Measurements from ENCODE around the gene TAF4.
"Not testable (repeated sequence)": the region's sequence is repeated elsewhere in the genome, so short reads cannot be mapped to it uniquely, and the experiment has no call there.

The TAF4 gene

DNA sequence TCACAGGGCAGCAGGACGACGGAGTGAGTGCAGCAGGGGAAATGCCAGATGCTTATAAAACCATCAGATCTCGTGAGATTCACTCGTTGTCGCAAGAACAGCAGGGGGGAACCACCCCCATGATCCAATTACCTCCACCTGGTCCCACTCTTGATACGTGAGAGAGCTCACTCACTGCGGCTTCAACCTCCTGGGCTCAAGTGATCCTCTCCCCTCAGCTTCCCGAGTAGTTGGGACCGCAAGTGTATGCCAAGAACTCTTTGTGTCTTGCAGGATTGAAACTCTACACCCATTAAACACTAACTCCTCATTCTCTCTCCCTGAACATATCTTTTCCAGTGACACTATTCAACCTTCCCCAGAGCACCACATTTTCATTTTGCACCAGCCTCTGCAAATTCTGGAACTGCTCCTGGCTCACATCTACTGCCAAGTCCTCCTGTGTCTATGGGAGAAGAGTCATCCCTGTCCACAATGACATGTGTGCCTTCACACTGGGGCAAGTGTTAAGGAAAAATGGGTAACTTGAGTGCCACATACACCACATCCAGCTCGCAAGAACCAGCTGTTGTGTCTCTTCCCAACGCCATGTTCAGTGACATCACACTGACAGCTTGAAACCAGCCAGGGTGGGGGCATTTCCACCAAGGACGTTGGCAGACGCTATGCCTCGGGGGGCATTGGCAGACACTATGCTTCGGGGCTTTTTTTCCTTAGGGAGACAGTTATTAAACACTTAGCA is 14.7 kb upstream of the TAF4 start:
- no peak for DNase-seq

DNA sequence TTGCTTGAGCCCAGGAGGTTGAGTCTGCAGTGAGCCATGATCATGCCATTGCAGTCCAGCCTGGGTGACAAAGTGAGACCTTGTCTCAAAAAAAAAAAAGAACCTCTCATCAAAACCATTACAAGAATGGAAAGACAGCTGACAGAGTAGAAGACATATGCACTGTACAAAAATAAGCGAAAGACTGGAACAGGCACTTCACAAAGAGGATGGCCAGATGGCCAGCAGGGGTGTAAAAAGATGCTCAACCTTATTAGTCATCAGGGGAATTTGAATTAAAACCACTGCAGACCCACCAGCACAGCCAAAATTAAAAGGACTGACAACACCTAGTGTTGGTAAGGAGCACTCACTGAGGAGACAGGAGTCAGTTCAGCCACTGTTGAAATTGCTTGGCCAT is 13.5 kb upstream of the TAF4 start:
- no peak for DNase-seq

DNA sequence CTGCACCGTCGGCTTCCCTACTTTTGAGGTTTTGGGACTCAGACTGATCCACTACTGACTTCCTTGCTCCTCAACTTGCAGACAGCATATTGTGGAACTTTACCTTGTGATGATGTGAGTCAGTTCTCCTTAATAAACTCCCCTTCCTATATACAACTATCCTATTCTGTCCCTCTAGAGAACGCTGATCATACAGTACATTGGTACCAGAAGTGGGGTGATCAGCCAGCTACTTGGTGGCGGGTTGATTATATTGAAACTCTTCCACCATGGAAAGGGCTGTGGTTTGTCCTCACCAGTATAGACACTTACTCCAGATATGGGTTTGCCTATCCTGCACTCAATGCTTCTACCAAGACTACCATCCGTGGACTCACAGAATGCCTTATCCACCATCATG is 7.6 kb upstream of the TAF4 start:
- DNase-seq = no peak

DNA sequence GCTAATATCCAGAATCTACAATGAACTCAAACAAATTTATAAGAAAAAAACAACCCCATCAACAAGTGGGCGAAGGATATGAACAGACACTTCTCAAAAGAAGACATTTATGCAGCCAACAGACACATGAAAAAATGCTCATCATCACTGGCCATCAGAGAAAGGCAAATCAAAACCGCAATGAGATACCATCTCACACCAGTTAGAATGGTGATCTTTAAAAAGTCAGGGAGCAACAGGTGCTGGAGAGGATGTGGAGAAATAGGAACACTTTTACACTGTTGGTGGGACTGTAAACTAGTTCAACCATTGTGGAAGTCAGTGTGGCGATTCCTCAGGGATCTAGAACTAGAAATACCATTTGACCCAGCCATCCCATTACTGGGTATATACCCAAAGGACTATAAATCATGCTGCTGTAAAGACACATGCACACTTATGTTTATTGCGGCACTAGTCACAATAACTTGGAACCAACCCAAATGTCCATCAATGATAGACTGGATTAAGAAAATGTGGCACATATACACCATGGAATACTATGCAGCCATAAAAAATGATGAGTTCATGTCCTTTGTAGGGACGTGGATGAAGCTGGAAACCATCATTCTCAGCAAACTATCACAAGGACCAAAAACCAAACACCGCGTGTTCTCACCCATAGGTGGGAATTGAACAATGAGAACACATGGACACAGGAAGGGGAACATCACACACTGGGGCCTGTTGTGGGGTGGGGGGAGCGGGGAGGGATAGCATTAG is 6.2 kb upstream of the TAF4 start:
- DNase-seq = not testable (repeated sequence)

DNA sequence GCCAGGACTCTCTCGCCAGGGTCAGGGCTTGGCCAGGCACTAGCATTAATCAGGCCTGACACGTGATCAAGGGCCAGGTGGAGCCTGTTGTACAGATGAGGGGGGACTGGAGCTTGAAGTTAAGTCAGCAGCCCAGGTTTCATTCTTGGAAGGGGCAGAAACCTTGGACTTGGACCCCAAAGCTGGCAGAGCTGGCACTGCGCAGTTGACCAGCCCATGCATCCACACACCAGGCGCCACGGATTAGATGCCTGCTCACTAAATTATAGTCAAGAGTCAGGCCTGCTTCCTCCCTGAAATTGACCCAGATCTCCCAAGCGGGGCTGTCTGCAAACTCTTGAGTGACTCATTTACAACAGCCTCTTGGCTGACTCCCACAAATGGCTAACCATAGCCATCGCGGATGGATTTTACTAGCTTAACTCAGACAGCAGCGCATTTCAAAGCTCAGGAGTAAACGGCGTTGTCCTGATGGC is 4.1 kb upstream of the TAF4 start:
- no peak for DNase-seq

DNA sequence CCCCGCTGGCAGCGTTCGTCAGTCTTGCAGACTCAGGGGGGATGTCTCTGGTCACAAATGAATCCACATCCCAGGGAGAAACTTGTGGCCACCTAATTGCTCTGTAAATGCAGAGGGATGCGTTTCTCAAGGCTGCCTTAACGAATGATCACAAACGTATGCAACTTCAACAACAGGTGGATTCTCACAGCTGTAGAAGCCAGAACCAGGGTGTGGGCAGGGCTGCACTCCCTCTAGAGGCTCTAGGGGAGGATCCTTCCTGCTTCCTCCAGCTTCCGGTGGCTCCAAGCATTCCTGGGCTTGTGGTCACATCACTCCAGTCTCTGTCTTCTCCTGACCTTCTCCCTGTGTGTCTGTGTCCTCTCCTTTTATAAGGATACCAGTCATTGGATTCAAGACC is 3.3 kb upstream of the TAF4 start:
- DNase-seq = no peak

DNA sequence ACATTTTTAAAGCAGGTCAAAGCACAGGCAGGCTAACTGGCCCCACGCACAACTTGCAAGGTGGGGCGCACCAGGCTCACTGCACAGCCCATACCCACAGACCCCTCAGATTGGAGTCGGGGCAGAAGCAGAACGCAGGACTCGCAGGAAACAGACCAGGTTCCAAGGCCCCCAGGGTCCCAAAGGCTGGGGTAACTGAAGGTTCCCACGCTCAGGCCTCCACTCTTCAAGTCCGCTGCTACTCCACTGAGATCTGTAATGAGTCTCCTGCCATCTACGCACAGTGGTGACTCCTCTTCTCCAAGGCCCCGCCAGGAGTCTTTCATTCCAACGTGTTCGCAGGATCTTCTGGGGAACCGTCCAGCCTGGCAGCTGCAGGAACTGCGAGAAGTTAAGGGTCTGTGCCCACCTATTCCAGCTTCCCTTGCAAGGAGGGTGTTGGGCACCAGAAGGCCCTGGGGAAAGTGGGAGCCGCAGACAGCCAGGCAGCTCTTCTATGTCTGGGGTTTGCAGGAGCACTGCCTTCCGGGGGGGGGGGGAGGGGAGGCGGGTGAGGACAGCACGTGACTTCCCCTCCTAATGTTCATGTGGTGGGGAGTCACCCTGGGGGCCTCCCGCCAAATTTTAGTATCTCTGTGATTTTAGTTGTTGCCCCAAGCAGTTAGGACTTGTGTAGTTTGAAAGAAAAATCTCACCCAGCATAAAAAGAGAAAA is 2.0 kb upstream of the TAF4 start:
- DNase-seq = no peak

DNA sequence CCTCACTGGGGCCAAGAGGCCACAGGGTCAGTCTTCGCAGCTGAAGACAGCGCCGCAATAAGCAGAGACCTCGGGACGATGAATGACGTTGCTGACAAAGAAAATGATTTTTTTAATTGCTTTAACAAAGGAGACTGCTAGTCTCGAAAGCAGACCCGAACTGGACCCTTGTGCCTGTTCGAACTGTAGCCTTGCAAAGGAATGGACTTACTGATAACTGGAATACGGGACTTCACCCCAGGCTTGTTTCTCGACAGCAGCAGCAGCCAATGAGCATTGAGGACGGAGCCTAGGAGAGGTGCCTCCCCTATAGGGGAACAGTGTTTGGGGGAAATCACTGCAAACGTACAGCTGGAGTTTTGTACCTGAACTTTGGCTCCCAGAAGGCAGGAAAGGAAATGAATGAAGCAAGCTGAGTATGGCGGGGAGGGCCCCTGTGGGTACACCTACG is 1.3 kb upstream of the TAF4 start:
- DNase-seq = no peak

DNA sequence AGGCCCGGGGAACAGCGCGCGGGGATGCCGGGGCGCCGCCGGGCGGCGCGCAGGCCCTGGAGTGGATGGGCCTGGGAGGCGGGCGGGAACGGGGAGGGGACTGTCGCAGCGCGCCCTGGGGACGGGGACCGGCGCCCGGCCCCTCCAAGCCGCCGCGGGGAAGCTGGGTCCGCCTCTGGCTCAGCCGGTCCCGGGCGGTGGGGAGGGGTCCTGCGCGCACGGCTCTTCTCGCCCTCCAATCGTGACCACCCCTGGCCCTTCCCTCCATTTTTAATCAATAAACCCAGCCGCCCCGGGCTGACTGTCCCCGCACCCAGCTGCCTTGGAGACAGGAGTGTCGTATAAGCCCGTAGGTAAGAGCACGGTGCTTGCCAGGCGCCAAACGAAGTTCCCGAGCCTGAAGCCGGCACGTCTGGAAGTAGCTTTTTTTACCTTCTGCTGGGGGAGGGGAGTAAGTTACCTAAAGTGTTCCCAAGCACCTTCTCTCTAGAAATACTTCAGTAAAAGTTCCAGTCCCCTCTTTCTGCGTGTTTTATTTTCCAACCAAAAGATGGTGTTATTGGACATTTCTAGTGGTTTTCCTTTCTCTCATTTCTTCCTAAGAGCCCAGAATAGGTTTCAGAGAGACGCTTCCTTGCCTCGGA is 780 bp upstream of the TAF4 start:
- peak; percentile 16 to 49 for DNase-seq

DNA sequence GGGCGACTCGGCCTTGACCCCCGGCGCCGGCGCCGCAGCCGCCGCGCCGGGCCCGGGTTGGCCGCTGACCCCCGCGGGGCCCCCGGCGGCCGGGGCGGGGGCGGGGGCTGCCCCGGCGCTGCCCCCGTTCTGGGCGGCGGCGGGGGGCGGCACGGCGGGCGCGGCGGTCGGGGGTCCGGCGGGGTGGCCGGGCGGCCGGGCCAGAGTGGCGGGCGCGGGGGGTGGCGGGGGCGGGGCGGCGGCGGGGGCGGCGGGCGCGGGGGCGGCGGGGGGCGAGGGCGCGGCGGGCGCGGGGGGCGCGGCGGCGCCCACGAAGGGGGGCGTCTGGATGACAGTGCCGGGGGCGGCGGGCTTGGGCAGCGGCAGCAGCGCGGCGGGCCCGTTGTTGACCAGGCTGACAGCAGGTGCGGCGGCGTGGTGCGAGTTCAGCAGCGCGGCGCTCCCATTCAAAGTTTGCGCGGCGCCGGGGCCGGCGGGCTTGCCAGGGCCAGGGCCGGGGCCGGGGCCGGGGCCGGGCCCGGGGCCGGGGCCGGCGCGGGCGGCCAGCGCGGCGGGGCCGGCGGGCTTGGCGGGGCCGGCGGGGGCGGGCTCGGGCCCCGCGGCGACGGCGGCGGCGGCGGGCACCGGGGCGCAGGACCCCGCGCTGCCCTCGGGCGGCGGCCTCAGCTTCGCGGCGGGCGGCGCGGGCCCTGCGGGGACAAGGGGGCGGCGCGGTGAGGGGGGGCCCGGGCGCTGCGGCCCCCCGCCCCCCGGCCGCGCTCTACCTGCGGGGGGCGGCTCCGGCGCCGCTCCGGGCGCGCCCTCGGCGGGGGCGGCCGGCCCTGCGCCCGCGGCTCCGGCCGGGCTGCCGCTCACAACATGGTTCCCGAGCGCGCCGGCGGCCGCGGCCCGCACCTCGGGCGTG is 659 bp downstream of the TAF4 start:
- DNase-seq = peak in 1 of 2 experiments; percentile 12

DNA sequence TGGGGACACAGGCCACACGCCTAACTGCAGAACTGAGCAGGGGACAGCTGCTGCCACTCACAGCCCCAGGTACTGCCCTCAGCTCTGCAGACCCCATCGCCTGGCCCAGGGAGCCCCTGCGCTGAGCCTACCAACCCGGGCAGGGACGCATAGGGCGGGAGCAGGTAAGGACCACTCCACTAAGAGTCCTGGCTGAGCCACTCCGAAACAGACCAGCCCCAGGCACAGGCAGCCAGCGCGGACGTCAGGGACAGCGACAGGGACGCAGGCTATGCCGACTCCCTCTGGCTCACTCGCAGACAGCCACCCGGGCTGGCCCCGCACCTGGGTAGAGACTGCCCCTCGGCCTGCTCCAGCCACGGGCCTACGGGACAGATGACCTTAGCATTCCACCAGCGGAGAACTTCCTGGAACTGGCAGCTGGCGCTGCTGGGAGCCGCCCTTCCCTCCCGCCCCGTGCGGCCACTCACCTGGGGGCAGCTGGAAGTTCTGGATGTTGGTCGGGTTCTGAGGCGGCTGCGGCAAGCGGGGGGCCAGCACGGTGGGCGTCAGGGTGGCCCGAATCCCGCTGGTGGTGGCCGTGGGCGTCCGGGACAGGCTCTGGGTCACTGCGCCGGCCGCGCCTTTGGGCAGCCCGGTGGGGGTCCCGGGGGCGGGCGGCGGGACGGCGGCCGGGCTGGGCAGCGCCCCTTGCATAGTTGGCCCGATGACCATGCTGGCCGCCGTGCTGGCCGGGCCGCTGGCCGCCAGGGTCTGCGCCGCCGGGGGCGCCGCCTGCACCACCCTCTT is 1.5 kb downstream of the TAF4 start:
- no peak for DNase-seq

DNA sequence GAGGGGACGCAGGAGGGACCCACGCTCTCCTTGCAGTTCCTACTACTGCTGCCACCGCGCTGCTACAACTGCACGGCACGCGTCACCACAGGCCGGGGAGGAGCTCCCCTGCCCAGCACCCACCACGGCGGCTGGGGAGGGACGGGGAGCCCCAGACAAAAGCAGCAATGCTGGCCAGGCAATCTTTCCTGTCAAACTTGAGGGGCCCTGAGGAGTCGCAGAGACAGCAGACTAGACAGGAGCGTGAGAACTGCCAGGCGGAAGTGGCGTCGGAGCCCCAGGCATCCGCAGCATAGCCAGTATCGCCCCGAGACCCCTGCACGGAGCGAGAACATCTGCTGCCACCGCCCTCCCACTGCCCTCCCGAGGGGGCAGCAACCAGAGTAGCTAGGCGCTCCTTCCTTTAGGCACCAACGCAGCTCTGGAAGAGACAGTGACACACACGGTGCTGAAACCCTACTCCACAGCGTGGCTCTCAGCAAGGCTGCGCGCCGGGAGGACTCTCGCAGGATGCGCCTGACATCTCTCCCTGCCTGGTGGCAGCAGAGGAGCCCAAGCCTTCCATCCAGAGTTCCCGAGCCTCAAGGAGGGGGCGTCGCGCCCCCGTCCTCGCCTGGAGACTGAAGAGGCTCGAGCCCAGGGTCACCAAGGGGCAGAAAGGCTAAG is 2.2 kb downstream of the TAF4 start:
- DNase-seq = no peak

DNA sequence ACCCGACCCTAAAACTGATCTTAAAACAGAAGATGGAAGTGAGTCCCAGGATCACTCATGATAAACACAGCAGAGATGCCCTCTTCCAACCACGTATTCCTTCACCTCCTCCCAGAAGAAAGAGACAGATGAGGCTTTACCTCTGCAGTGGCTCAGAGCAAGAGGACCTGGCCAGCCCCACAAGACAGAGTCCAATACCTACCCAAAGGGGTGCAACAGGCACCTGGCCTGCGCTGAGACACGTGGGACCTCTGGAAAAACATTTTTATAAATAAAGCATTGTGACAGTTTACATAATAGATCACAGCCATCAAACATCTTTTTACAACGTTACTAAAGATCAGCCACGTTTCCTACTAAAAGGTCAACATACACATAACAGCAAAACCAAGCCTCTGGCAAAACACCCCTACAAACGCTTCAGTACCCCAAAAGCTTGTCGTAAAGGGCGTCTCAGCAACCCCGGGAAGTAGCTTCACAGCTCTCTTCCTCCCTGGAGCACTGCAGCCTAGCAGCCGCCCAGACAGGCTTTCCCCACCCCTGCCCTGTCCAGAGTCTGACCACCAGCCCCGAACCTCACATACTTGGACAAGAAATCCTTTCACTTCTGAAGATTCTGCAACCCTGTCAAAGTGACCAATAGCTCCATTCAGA is 2.9 kb downstream of the TAF4 start:
- no peak for DNase-seq

DNA sequence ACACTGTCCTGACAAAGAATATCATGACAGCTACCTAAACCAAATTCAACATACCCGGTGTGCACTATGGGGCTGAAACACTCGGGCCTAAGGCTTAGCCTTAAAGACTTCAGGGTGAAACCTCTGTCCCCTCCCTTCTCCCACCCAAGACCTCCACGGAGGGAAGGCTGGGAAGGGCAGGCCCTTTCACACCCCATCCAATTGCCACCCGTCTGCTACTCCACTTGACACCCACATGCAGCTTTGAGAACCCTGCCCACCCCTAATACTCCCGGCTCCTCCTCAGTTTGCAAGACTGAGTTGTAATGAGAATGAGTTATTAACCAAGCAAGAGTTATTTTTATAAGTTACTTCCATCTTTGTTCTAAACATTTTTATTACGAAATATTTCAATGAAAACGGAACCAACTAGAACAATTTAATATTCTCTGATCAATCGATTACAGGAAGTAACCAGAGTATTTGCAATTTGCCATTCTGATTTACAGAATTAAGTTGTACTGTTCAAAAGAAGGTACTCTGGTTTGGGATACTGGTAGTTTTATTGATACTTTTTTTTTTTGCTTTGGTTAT is 3.7 kb downstream of the TAF4 start:
- no peak for DNase-seq

DNA sequence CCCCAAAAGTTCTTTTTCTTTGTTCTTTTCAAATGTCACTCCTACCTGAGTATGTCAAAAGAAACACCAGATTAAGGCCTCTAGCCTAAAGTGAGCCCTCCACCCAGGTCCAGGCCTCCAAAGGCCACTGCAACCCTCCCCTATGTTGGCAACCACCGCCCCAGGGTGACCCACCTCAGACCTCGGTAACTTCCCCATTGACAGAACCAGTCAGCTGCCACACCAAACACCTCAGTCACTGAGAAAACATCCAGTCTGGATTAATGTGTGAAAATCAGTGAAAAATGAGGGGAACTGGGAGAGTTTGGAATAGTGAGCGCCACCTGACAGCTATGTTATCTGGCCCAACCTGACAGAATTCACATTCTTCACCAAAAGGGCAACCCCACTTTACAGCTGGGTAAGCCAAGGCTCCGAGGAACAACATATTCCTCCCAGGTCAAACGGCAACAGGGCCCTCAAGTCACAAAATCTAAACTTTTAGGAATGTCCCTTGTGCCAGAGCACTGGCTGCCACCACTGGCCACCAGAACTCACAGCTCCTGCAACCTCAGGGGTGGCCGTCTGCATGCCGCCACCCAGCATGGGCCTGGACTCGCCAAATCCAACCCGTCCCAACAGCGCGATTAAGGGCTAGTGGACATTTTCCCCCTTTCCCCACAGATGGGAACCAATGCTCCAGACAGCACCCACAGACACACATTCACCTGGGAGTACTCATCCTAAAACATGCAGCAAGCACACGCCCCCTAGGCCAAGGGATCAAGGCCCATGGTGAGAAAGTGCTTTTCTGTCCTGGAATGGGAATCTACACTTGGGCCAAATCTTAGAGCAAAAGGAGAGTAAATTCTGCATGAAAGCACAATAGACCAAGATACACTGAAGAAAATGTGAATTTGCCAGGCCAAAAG is 4.8 kb downstream of the TAF4 start:
- DNase-seq = no peak

DNA sequence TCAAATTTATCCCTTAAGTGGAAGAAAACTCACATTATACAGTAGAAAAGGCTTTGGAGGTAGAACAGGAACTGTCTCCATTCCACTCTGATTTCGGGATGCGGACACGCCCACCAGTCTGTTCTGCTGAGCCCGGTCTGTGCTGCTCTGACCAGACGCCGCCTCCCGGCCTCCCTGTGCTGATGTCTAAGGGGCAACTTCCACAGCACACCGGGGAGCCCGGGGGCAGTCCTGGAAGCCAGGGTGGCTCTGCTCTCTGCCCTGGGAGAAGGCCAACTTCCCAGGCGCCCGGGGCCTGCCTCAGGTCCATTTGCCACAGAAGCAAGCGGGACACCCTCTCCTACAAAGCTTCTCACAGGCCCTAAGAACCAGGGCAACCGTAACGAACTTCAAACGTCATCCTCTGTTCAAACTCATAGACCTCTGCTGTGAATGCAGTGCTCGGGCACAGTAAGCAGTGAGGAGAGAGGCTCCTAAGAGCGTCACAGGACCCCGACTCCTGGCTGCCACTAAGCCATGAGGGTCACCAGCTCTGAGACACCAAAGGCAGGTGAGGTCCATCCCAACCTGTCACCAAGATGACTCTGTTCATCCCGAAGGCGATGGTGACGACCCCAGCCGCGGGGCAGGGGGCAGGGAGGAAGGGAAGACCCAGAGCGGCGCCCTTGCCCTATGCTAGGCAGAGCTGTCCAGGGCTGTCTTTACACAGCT is 5.6 kb downstream of the TAF4 start:
- DNase-seq = no peak

DNA sequence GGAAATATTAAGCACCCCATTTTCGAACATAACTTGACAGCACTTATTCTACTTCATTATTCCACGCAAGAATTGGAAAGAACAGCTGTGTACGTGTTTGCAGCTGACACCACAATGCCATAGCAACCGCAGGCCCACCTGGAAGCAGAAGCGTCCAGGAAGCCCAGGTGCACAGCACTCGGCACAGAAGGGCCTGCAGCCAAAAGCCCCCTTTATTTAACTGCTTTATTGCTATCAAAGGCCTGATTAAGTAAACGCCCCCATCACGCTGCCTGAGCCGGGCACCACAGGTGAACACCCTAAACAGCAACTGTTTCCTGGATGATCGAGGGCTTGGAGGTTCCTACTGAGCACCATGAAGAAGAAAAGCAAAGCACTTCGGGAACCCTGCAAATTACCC is 6.3 kb downstream of the TAF4 start:
- DNase-seq = no peak

DNA sequence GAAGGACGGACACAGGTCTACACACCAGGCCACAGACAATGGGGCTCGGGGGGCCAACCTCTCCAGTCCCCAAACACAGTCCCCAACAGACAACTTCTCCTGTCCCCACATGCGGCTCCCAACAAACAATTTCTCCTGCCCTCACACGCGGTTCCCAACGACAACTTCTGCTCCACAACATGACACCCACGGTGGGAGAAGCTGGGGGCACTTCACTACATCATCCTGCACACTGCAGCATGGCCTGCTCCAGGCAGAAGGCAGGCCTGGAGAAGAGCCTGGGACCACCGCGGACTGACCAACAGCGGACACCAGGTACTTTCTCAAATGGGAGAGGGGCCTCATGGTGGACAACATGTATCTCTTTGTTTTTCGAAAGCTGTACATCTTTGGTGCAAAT is 6.7 kb downstream of the TAF4 start:
- DNase-seq = no peak
